CD14-positive monocyte (primary cell): ENCODE results near the gene LIFR. TPM values are rescaled to one million over a fixed set of nuclear protein-coding genes. Genes with fewer than 3 reads are reported as not detected.

ENCODE experiments used
- DNase-seq, 3 donors: peaks; one replicate each; pipeline ENCODE4 v3.0.0-alpha.2; 2011 to 2022
- H2AFZ ChIP-seq: 2 replicates; pipeline ENCODE4 v1.6.0; 2012; ENCODE audit warnings: mild to moderate bottlenecking, low read depth, low read length, inconsistent platforms; ENCODE audit not compliant: insufficient read depth, poor library complexity, severe bottlenecking
- H3K27ac ChIP-seq, 2 donors: 1 replicate in 1 of 2; 2 replicates in 1 of 2; pipeline ENCODE4 v1.5.1; 2012 to 2013; ENCODE audit warnings: low read length in 2 of 2, control low read depth in 1 of 2, inconsistent platforms in 1 of 2, low read depth in 1 of 2, mild to moderate bottlenecking in 1 of 2
- H3K27me3 ChIP-seq, 2 donors: one replicate each; pipeline versions ENCODE4 v1.6.0 to v1.6.1; 2011 to 2013; ENCODE audit warnings: low read length in 2 of 2; ENCODE audit not compliant: control insufficient read depth in 2 of 2, insufficient read depth in 2 of 2
- H3K36me3 ChIP-seq, 2 donors: replicated peaks in 1 of 2; 1 replicate in 1 of 2; 2 replicates in 1 of 2; pipeline versions ENCODE4 v1.5.1 to v1.6.1; 2012 to 2013; ENCODE audit warnings: low read length in 2 of 2, control low read depth in 1 of 2, inconsistent platforms in 1 of 2, mild to moderate bottlenecking in 1 of 2; ENCODE audit not compliant: insufficient read depth in 2 of 2, control insufficient read depth in 1 of 2
- H3K4me1 ChIP-seq, 2 donors: 1 replicate in 1 of 2; 2 replicates in 1 of 2; pipeline versions ENCODE4 v1.5.1 to v1.6.1; 2012 to 2013; ENCODE audit warnings: low read length in 2 of 2, control low read depth in 1 of 2, inconsistent platforms in 1 of 2, mild to moderate bottlenecking in 1 of 2, moderate library complexity in 1 of 2; ENCODE audit not compliant: insufficient read depth in 2 of 2, control insufficient read depth in 1 of 2
- H3K4me2 ChIP-seq: replicated peaks from 2 replicates; pipeline ENCODE3; 2012; ENCODE audit warnings: low read length, moderate library complexity, mild to moderate bottlenecking; ENCODE audit not compliant: poor library complexity, severe bottlenecking; ENCODE audit errors: extremely low read depth
- H3K4me3 ChIP-seq, 3 experiments: fragments of 200-600 bp in 1 of 3; sonication (generic) in 1 of 3; replicated peaks in 1 of 3; 1 replicate in 2 of 3; 2 replicates in 1 of 3; pipeline ENCODE4 v1.5.1; 2011 to 2013; ENCODE audit warnings: low read length in 3 of 3, mild to moderate bottlenecking in 3 of 3, control low read depth in 2 of 3, low read depth in 2 of 3, inconsistent platforms in 1 of 3, moderate library complexity in 1 of 3
- H3K79me2 ChIP-seq: 2 replicates; pipeline ENCODE4 v1.6.0; 2012; ENCODE audit warnings: mild to moderate bottlenecking, control low read depth, inconsistent platforms, low read length, moderate library complexity; ENCODE audit not compliant: insufficient read depth
- H3K9ac ChIP-seq: 2 replicates; pipeline ENCODE4 v1.6.0; 2017; ENCODE audit warnings: low read length, mild to moderate bottlenecking; ENCODE audit not compliant: insufficient read depth, poor library complexity, severe bottlenecking
- H3K9me3 ChIP-seq, 2 donors: replicated peaks in 1 of 2; 1 replicate in 1 of 2; 2 replicates in 1 of 2; pipeline versions ENCODE4 v1.5.1 to v1.6.1; 2012 to 2013; ENCODE audit warnings: low read length in 2 of 2, control low read depth in 1 of 2; ENCODE audit not compliant: control insufficient read depth in 1 of 2, insufficient read depth in 1 of 2
- H4K20me1 ChIP-seq: 2 replicates; pipeline ENCODE4 v1.6.0; 2012; ENCODE audit warnings: mild to moderate bottlenecking, low read length, control low read depth, moderate library complexity; ENCODE audit not compliant: insufficient read depth
- H3K27ac Mint-ChIP-seq, 7 donors: one replicate each; pipeline ENCODE4 v1.8.0; 2020; ENCODE audit warnings: mild to moderate bottlenecking in 7 of 7, mixed read lengths in 7 of 7, moderate library complexity in 6 of 7, inconsistent platforms in 2 of 7
- H3K27me3 Mint-ChIP-seq, 3 donors: one replicate each; pipeline ENCODE4 v1.8.0; 2021 to 2022; ENCODE audit warnings: low read depth in 3 of 3, mild to moderate bottlenecking in 3 of 3, mixed read lengths in 3 of 3, moderate library complexity in 3 of 3, inconsistent platforms in 1 of 3
- H3K36me3 Mint-ChIP-seq, 2 donors: one replicate each; pipeline ENCODE4 v1.8.0; 2020; ENCODE audit warnings: mixed read lengths in 2 of 2, inconsistent platforms in 1 of 2, mild to moderate bottlenecking in 1 of 2
- H3K4me1 Mint-ChIP-seq: one replicate; pipeline ENCODE4 v1.8.0; 2020; ENCODE audit warnings: mild to moderate bottlenecking, mixed read lengths
- H3K4me3 Mint-ChIP-seq, 2 donors: one replicate each; pipeline ENCODE4 v1.8.0; 2020; ENCODE audit warnings: mild to moderate bottlenecking in 2 of 2, mixed read lengths in 2 of 2, moderate library complexity in 1 of 2
- H3K9me3 Mint-ChIP-seq, 7 donors: one replicate each; pipeline ENCODE4 v1.8.0; 2020 to 2022; ENCODE audit warnings: mixed read lengths in 7 of 7, mild to moderate bottlenecking in 6 of 7, moderate library complexity in 6 of 7, inconsistent platforms in 2 of 7
- CTCF ChIP-seq: fragments of 200-600 bp; IDR thresholded peaks from one replicate; pipeline ENCODE4 v1.8.0; 2022; ENCODE audit warnings: antibody characterized with exemption, mild to moderate bottlenecking
- WGBS: methylation state at CpG from one replicate; pipeline ENCODE4 v1.1.5; 2013; ENCODE audit warnings: missing lambda C conversion rate; ENCODE audit not compliant: insufficient coverage; 5-methylcytosine and 5-hydroxymethylcytosine counted together
- intact Hi-C, 2 donors: fragments of 100-400 bp; cut with micrococcal nuclease; formaldehyde crosslinking; loops; one replicate each; pipeline versions ENCODE4 v1.15.0 to v1.15.1; 2023
- polyA plus RNA-seq, 3 donors: library from polyadenylated mRNA; depleted of rRNA in 1 of 3; unstranded in 2 of 3; stranded (reverse) in 1 of 3; fragments of 300-500 nt in 2 of 3; fragments of >200 nt in 1 of 3; fragmentation: Illumina TruSeq in 2 of 3; gene quantifications; 1 replicate in 2 of 3; 2 replicates in 1 of 3; pipeline ENCODE4 v1.2.3, GENCODE V29; 2012 to 2021

The LIFR gene
- polyA plus RNA-seq, 3 donors, result not detected

- intact Hi-C loops, result no loop called here
- DNase-seq, result no peak
- Mint-ChIP-seq H3K4me3 (no peak overlapping the region), H3K27me3 (peaks cover 14 to 29% (median 27%) of the 10 kb centered on the region in 3 donors), H3K4me1 (no peaks in the 10 kb centered on the region), H3K27ac (no peak overlapping the region), H3K9me3 (peaks cover 2 to 9% (median 8%) of the 10 kb centered on the region in 7 donors), H3K36me3 (no peaks in the 10 kb centered on the region)
- H3K27ac ChIP-seq, result no peak overlapping the region
- H2AFZ ChIP-seq, result no peak overlapping the region
- H3K9me3 ChIP-seq, result no peaks in the 10 kb centered on the region
- no peaks in the 10 kb centered on the region for H3K36me3 ChIP-seq
- H3K27me3 ChIP-seq, result peaks cover 13 to 40% of the 10 kb centered on the region in 2 donors
- H3K4me2 ChIP-seq, result no peak overlapping the region
- no peaks in the 10 kb centered on the region for H3K79me2 ChIP-seq
- H4K20me1 ChIP-seq, result no peaks in the 10 kb centered on the region
- 77% methylated on average over 2 of the region's 4 CpGs for WGBS
- H3K9ac ChIP-seq, result no peak overlapping the region
- no peaks in the 10 kb centered on the region for H3K4me1 ChIP-seq
- no peak overlapping the region for H3K4me3 ChIP-seq
- no peak for TF ChIP-seq CTCF
Measured at GRCh38 chr5:38535248-38535750, 21.1 kb downstream of the LIFR start.

GRCh38 chr5:38534156-38534453 lies 22.3 kb downstream of the LIFR start:
- no peak overlapping the region for H3K4me2 ChIP-seq
- DNase-seq, result no peak
- H2AFZ ChIP-seq, result no peak overlapping the region
- H3K27ac ChIP-seq, result no peak overlapping the region
- Mint-ChIP-seq H3K27ac (no peak overlapping the region), H3K4me3 (no peak overlapping the region), H3K27me3 (peaks cover 16 to 27% (median 27%) of the 10 kb centered on the region in 3 donors), H3K36me3 (no peaks in the 10 kb centered on the region), H3K9me3 (peaks cover 2 to 9% (median 8%) of the 10 kb centered on the region in 7 donors), H3K4me1 (no peaks in the 10 kb centered on the region)
- H3K4me1 ChIP-seq, result no peaks in the 10 kb centered on the region
- H3K9ac ChIP-seq, result no peak overlapping the region
- H3K9me3 ChIP-seq, result no peaks in the 10 kb centered on the region
- TF ChIP-seq CTCF, result no peak
- no peaks in the 10 kb centered on the region for H3K79me2 ChIP-seq
- no peaks in the 10 kb centered on the region for H4K20me1 ChIP-seq
- H3K4me3 ChIP-seq, result no peak overlapping the region
- WGBS, result no CpG with 5 or more reads among the region's 1 CpG
- H3K36me3 ChIP-seq, result no peaks in the 10 kb centered on the region
- intact Hi-C loops, result no loop called here
- peaks cover 9 to 34% of the 10 kb centered on the region in 2 donors for H3K27me3 ChIP-seq
